ENCODE results near the gene NKD2. TPM values are rescaled to one million over a fixed set of nuclear protein-coding genes. Genes with fewer than 3 reads are reported as not detected.
A peak's percentile ranks its signal among the peaks of the same experiment; 100 is the strongest.
"Not testable (repeated sequence)": the region's sequence is repeated elsewhere in the genome, so short reads cannot be mapped to it uniquely, and the experiment has no call there.

Gene NKD2
- total RNA-seq, 5 donors from 2014 or later (not counting 1 experiment from before 2014, with no cell fraction given), result 0.18 to 0.23 TPM; not detected in 3

DNA sequence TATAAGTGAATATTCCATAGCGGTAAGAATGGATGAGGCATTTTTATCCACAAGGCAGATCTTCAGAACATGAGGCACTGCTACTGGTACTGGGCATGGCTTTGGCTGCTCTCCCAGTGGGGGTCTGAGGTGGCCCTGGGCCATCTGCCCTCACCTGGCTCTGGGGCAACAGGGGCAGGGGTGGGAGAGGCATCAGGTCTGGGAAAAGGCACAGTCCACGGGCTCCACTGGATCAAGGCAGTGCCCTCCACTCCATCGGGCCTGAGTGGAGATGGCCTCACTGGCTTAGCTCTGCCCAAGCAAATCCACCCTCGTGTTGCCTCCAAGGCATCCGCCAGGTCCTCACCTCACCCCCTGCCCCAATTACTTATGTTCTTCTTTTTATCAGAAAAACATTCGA lies 10.9 kb upstream of the NKD2 start:
- Histone ChIP-seq H3K27me3 (replicated peaks in 1 of 2; ENCODE audit: control insufficient read depth in 2 of 2, extremely low read depth in 1 of 2, insufficient read depth in 2 of 2, low read length in 1 of 2) (peaks cover 0 to 48% of the 10 kb centered on the region in 2 experiments), H3K36me3 (ENCODE audit: control insufficient read depth in 2 of 2, extremely low read depth in 1 of 2, insufficient read depth in 1 of 2, low read length in 1 of 2) (no peaks in the 10 kb centered on the region), H3K9me3 (no peaks in the 10 kb centered on the region), H3K27ac (ENCODE audit: low read length) (no peak overlapping the region), H3K4me1 (ENCODE audit: control insufficient read depth in 1 of 2, extremely low read depth in 1 of 2, insufficient read depth in 2 of 2, low read length in 2 of 2) (peaks cover 0 to 6% of the 10 kb centered on the region in 2 experiments), H3K4me3 (ENCODE audit: control insufficient read depth in 1 of 2, extremely low read depth in 1 of 2, low read length in 1 of 2) (no peak overlapping the region)
- ChIA-PET POLR2A (no interaction called here), CTCF (interaction anchor here in 1 of 2 donors (0.7 kb wide), 1 partner anchor 27 kb away, joined by 3 read pairs; no protein-coding TSS in a partner anchor)
- 67% methylated on average over 3 of the region's 6 CpGs for WGBS (ENCODE audit: insufficient coverage)
- H3K4me3 Mint-ChIP-seq, result no peak overlapping the region
- H3K27ac Mint-ChIP-seq, result no peak overlapping the region
- H3K4me1 Mint-ChIP-seq, result peaks cover 8 to 10% (median 10%) of the 10 kb centered on the region in 3 donors
- no peaks in the 10 kb centered on the region for H3K36me3 Mint-ChIP-seq
- no peak for ATAC-seq (replicated peaks in 1 of 4)
- DNase-seq, result no peak
- H3K27me3 Mint-ChIP-seq, result peaks cover 0 to 5% of the 10 kb centered on the region in 2 donors
- no peaks in the 10 kb centered on the region for H3K9me3 Mint-ChIP-seq

DNA sequence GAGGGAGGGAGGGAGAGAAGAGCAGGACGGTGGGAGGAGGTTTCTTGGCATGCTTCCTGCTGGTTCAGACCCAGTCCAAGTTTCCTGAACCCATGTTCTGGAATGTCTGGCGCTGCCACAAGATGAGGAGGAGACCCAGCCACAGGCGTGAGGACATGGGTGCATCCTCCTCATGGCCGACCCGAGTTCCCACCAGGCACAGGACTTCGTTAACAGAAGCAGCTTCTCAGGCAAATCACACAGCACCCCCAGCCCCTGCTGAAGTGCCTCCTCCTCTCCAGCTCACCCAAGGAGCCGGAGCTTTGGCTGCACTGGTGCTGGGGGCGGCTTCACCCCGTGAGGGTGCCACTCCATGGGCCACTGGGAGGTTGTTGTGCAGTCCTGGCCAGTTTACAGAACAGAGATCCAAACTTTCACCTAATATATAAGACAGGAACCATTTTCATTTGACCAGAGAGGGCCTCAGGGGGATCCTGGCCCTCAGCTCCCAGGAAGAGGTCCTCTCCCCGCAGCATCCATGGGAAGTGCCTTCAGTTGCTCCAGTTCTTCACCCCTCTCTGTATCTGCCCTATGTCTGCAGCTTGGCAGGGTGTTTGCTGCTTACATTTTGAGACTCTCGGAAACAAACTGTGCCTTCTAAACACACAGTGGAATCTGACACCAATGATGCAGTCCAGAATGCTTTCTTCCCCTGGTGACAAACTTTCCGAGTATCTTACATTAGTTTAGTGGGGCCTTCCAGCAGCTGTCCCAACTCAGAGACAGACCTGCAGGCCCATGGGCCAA lies 10.2 kb upstream of the NKD2 start:
- DNase-seq (no peak), ATAC-seq (replicated peaks in 1 of 4) (no peak)
- peaks cover 13 to 17% (median 16%) of the 10 kb centered on the region in 3 donors for H3K4me1 Mint-ChIP-seq
- 85% methylated on average over 9 of the region's 12 CpGs for WGBS (ENCODE audit: insufficient coverage)
- H3K4me3 Mint-ChIP-seq, result no peak overlapping the region
- H3K4me1 ChIP-seq (ENCODE audit: control insufficient read depth in 1 of 2, extremely low read depth in 1 of 2, insufficient read depth in 2 of 2, low read length in 2 of 2), result peaks cover under 1 to 10% of the 10 kb centered on the region in 2 experiments
- peaks cover 0 to 46% of the 10 kb centered on the region in 2 experiments for H3K27me3 ChIP-seq (replicated peaks in 1 of 2; ENCODE audit: control insufficient read depth in 2 of 2, extremely low read depth in 1 of 2, insufficient read depth in 2 of 2, low read length in 1 of 2)
- no peaks in the 10 kb centered on the region for H3K9me3 ChIP-seq
- H3K27me3 Mint-ChIP-seq, result peaks cover 0 to 9% of the 10 kb centered on the region in 2 donors
- H3K27ac Mint-ChIP-seq, result no peak overlapping the region
- no peak overlapping the region for H3K27ac ChIP-seq (ENCODE audit: low read length)
- POLR2A ChIA-PET, result no interaction called here
- H3K36me3 Mint-ChIP-seq, result no peaks in the 10 kb centered on the region
- H3K9me3 Mint-ChIP-seq, result no peaks in the 10 kb centered on the region
- CTCF ChIA-PET, result no interaction called here
- H3K36me3 ChIP-seq (ENCODE audit: control insufficient read depth in 2 of 2, extremely low read depth in 1 of 2, insufficient read depth in 1 of 2, low read length in 1 of 2), result no peaks in the 10 kb centered on the region
- H3K4me3 ChIP-seq (ENCODE audit: control insufficient read depth in 1 of 2, extremely low read depth in 1 of 2, low read length in 1 of 2), result no peak overlapping the region

DNA sequence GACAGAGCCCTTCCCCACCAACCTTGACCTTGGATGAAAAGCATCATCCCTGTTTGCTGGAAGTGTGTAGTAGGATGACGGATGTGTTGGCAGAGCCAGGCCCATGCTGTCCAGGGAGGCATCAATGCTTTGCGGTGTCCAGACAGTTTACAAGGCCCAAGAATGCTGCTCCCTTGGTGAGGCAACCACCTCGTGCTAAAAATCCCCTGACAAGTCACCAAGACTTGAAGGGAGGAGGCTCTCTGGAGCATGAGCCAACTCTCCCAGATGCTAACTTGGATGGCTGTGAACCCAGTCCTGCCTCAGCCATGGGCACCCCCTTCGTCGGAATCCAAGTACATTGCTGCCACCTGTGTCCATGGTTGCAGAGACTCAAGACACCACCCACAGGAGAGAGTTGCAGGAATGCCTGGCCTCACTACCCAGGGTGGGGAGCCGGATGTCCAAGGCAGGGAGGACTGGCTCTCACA lies 9.5 kb upstream of the NKD2 start:
- CTCF ChIA-PET, result no interaction called here
- H3K27ac Mint-ChIP-seq, result no peak overlapping the region
- H3K36me3 ChIP-seq (ENCODE audit: control insufficient read depth in 2 of 2, extremely low read depth in 1 of 2, insufficient read depth in 1 of 2, low read length in 1 of 2), result no peaks in the 10 kb centered on the region
- H3K9me3 Mint-ChIP-seq, result no peaks in the 10 kb centered on the region
- ATAC-seq (replicated peaks in 1 of 4) (no peak), DNase-seq (peak in 1 of 35 experiments; percentile 10)
- POLR2A ChIA-PET, result no interaction called here
- H3K9me3 ChIP-seq, result no peaks in the 10 kb centered on the region
- peaks cover 3 to 16% of the 10 kb centered on the region in 2 experiments for H3K4me1 ChIP-seq (ENCODE audit: control insufficient read depth in 1 of 2, extremely low read depth in 1 of 2, insufficient read depth in 2 of 2, low read length in 2 of 2)
- H3K4me3 Mint-ChIP-seq, result no peak overlapping the region
- H3K27ac ChIP-seq (ENCODE audit: low read length), result no peak overlapping the region
- peaks cover 18 to 22% (median 21%) of the 10 kb centered on the region in 3 donors for H3K4me1 Mint-ChIP-seq
- peaks cover 0 to 46% of the 10 kb centered on the region in 2 experiments for H3K27me3 ChIP-seq (replicated peaks in 1 of 2; ENCODE audit: control insufficient read depth in 2 of 2, extremely low read depth in 1 of 2, insufficient read depth in 2 of 2, low read length in 1 of 2)
- no peaks in the 10 kb centered on the region for H3K36me3 Mint-ChIP-seq
- H3K4me3 ChIP-seq (ENCODE audit: control insufficient read depth in 1 of 2, extremely low read depth in 1 of 2, low read length in 1 of 2), result no peak overlapping the region
- 83% methylated on average over 5 of the region's 6 CpGs for WGBS (ENCODE audit: insufficient coverage)
- H3K27me3 Mint-ChIP-seq, result peaks cover 0 to 11% of the 10 kb centered on the region in 2 donors

DNA sequence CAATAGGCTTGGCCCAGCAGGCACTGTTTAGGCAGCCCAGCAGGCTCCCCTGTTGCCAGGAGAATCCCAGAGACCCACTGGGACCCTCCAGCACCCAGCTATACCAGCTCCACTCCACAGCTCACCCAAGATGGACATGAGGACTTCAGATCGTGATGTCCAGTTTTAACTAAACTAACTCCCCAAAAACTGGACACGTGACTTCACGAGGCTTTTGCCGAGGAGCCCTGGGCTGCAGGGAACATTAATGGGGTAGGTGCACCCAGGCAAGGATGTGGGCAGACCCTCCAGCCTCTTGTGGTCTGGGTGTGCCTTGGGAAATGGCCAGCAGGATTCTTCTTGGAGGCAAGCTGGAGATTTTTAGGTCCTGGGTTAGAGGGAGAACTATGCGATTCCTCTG lies 8.9 kb upstream of the NKD2 start:
- H3K4me1 ChIP-seq (ENCODE audit: control insufficient read depth in 1 of 2, extremely low read depth in 1 of 2, insufficient read depth in 2 of 2, low read length in 2 of 2), result peaks cover 3 to 22% of the 10 kb centered on the region in 2 experiments
- ATAC-seq (replicated peaks in 1 of 4), result no peak
- H3K4me3 Mint-ChIP-seq, result no peak overlapping the region
- H3K4me1 Mint-ChIP-seq, result peaks cover 18 to 25% (median 24%) of the 10 kb centered on the region in 3 donors
- DNase-seq, result no peak
- ChIA-PET CTCF (no interaction called here), POLR2A (no interaction called here)
- no peaks in the 10 kb centered on the region for H3K9me3 Mint-ChIP-seq
- H3K27me3 Mint-ChIP-seq, result peaks cover 0 to 11% of the 10 kb centered on the region in 2 donors
- WGBS (ENCODE audit: insufficient coverage), result 100% methylated on average over 1 of the region's 5 CpGs
- no peaks in the 10 kb centered on the region for H3K36me3 ChIP-seq (ENCODE audit: control insufficient read depth in 2 of 2, extremely low read depth in 1 of 2, insufficient read depth in 1 of 2, low read length in 1 of 2)
- peaks cover 0 to 49% of the 10 kb centered on the region in 2 experiments for H3K27me3 ChIP-seq (replicated peaks in 1 of 2; ENCODE audit: control insufficient read depth in 2 of 2, extremely low read depth in 1 of 2, insufficient read depth in 2 of 2, low read length in 1 of 2)
- no peak overlapping the region for H3K27ac ChIP-seq (ENCODE audit: low read length)
- no peak overlapping the region for H3K27ac Mint-ChIP-seq
- H3K9me3 ChIP-seq, result no peaks in the 10 kb centered on the region
- no peaks in the 10 kb centered on the region for H3K36me3 Mint-ChIP-seq
- H3K4me3 ChIP-seq (ENCODE audit: control insufficient read depth in 1 of 2, extremely low read depth in 1 of 2, low read length in 1 of 2), result no peak overlapping the region

DNA sequence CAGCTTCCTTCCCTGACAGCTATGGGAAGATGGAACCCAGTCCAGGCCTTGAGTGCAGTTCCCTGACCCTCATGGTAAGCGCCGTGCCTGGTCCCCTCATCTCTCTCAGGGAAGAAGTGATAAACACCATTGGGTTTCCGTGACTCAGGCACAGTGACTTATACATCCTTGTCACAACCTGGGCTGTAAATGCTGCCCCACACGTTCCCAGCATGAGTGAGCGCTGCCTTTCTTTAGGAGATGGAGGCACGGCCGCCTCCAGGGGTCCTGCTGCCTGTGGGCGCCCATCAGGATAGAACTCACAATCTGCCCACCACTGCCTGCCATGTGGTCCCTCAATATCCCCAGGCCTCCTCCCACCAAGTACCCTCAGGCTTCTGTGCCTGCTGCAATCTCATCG lies 8.3 kb upstream of the NKD2 start:
- H3K9me3 ChIP-seq, result no peaks in the 10 kb centered on the region
- DNase-seq (no peak), ATAC-seq (replicated peaks in 1 of 4) (no peak)
- no peak overlapping the region for H3K4me3 ChIP-seq (ENCODE audit: control insufficient read depth in 1 of 2, extremely low read depth in 1 of 2, low read length in 1 of 2)
- H3K4me1 Mint-ChIP-seq, result peaks cover 18 to 25% (median 24%) of the 10 kb centered on the region in 3 donors
- ChIA-PET CTCF (no interaction called here), POLR2A (no interaction called here)
- H3K36me3 Mint-ChIP-seq, result no peaks in the 10 kb centered on the region
- H3K27me3 ChIP-seq (replicated peaks in 1 of 2; ENCODE audit: control insufficient read depth in 2 of 2, extremely low read depth in 1 of 2, insufficient read depth in 2 of 2, low read length in 1 of 2), result peaks cover 0 to 47% of the 10 kb centered on the region in 2 experiments
- no peaks in the 10 kb centered on the region for H3K36me3 ChIP-seq (ENCODE audit: control insufficient read depth in 2 of 2, extremely low read depth in 1 of 2, insufficient read depth in 1 of 2, low read length in 1 of 2)
- H3K27me3 Mint-ChIP-seq, result peaks cover 0 to 11% of the 10 kb centered on the region in 2 donors
- no peaks in the 10 kb centered on the region for H3K9me3 Mint-ChIP-seq
- H3K27ac ChIP-seq (ENCODE audit: low read length), result no peak overlapping the region
- WGBS (ENCODE audit: insufficient coverage), result 75% methylated on average over 7 of the region's 9 CpGs
- H3K4me3 Mint-ChIP-seq, result no peak overlapping the region
- H3K27ac Mint-ChIP-seq, result no peak overlapping the region
- peaks cover 8 to 27% of the 10 kb centered on the region in 2 experiments for H3K4me1 ChIP-seq (ENCODE audit: control insufficient read depth in 1 of 2, extremely low read depth in 1 of 2, insufficient read depth in 2 of 2, low read length in 2 of 2)

DNA sequence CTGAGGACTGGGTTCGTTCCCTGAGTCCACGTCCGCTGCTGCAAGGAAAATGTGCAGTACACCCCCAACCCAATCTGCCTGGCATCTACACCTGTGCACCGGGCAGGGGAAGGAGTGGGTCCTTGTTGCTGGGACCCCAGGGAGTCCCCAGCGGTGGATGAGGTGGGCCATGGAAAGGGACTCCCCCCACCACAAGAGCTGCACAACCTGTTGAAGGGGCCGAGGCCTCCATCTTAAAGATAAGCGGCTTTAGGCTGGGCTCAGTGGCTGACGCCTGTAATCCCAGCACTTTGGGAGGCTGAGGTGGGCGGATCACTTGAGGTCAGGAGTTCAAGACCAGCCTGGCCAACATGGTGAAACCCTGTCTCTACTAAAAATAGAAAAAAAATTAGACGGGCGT lies 7.8 kb upstream of the NKD2 start:
- Mint-ChIP-seq H3K27me3 (peaks cover 2 to 15% of the 10 kb centered on the region in 2 donors), H3K4me1 (peaks cover 18 to 27% (median 25%) of the 10 kb centered on the region in 3 donors)
- DNase-seq; H3K9me3 Mint-ChIP-seq; H3K27ac ChIP-seq (ENCODE audit: low read length); H3K36me3 Mint-ChIP-seq; H3K27ac Mint-ChIP-seq; ATAC-seq (replicated peaks in 1 of 4); H3K4me3 Mint-ChIP-seq; CTCF ChIA-PET; H3K9me3 ChIP-seq; POLR2A ChIA-PET; H3K36me3 ChIP-seq (ENCODE audit: control insufficient read depth in 2 of 2, extremely low read depth in 1 of 2, insufficient read depth in 1 of 2, low read length in 1 of 2); H3K4me3 ChIP-seq (ENCODE audit: control insufficient read depth in 1 of 2, extremely low read depth in 1 of 2, low read length in 1 of 2): not testable (repeated sequence)
- H3K4me1 ChIP-seq (ENCODE audit: control insufficient read depth in 1 of 2, extremely low read depth in 1 of 2, insufficient read depth in 2 of 2, low read length in 2 of 2), result peaks cover 9 to 32% of the 10 kb centered on the region in 2 experiments
- peaks cover 0 to 50% of the 10 kb centered on the region in 2 experiments for H3K27me3 ChIP-seq (replicated peaks in 1 of 2; ENCODE audit: control insufficient read depth in 2 of 2, extremely low read depth in 1 of 2, insufficient read depth in 2 of 2, low read length in 1 of 2)
- WGBS (ENCODE audit: insufficient coverage), result 80% methylated on average over 1 of the region's 11 CpGs

Measured in T-cell (primary cell).